WTC11 (cell line): Measurements from ENCODE around the gene CUL4A. TPM values are rescaled to one million over a fixed set of nuclear protein-coding genes. Genes with fewer than 3 reads are reported as not detected.

ENCODE experiments used
- ATAC-seq: fragments of 200-7000 bp; cut with Tn5 transposase; 2 replicates; pipeline ENCODE4 v1.10.0; 2021; ENCODE audit warnings: mild to moderate bottlenecking, moderate library complexity
- CTCF ChIA-PET: fragments of 300-600 bp; sonication (Branson Sonifier 250); formaldehyde crosslinking; loops from one replicate; lab custom pipeline; 2021; ENCODE audit warnings: antibody characterized with exemption; lab: Charles Lee
- POLR2A ChIA-PET: fragments of 350-600 bp; sonication (Branson Sonifier 250); formaldehyde crosslinking; loops from one replicate; lab custom pipeline; 2021; ENCODE audit warnings: antibody characterized with exemption; lab: Charles Lee
- DNase-seq: peaks from one replicate; pipeline ENCODE4 v3.0.0; 2021; ENCODE audit warnings: low spot score
- H3K27ac Mint-ChIP-seq: 2 replicates; pipeline ENCODE4 v1.8.0; 2021; ENCODE audit warnings: mixed read lengths
- H3K27me3 Mint-ChIP-seq: 2 replicates; pipeline ENCODE4 v1.8.0; 2021; ENCODE audit warnings: low read depth, mild to moderate bottlenecking, moderate library complexity, mixed read lengths
- H3K36me3 Mint-ChIP-seq: 2 replicates; pipeline ENCODE4 v1.8.0; 2021; ENCODE audit warnings: mixed read lengths
- H3K4me1 Mint-ChIP-seq: 2 replicates; pipeline ENCODE4 v1.8.0; 2022; ENCODE audit warnings: mixed read lengths
- H3K4me3 Mint-ChIP-seq: 2 replicates; pipeline ENCODE4 v1.8.0; 2021; ENCODE audit warnings: mild to moderate bottlenecking, moderate library complexity, mixed read lengths
- H3K9me3 Mint-ChIP-seq: 2 replicates; pipeline ENCODE4 v1.8.0; 2021; ENCODE audit warnings: mixed read lengths
- ATF3 ChIP-seq: sonication (generic); formaldehyde crosslinking; conservative IDR thresholded peaks from 2 replicates; pipeline ENCODE4 v1.8.1; 2022; ENCODE audit warnings: mild to moderate bottlenecking, missing genetic modification reagents
- CREB1 ChIP-seq: sonication (generic); formaldehyde crosslinking; IDR thresholded peaks from 2 replicates; pipeline ENCODE4 v1.8.0; 2023; ENCODE audit warnings: mild to moderate bottlenecking, missing genetic modification reagents
- EMX1 ChIP-seq: fragments of 250-450 bp; sonication (Bioruptor Pico); IDR thresholded peaks from 2 replicates; pipeline ENCODE4 v1.8.0; 2021; ENCODE audit warnings: mild to moderate bottlenecking
- FOXP1 ChIP-seq: sonication (generic); formaldehyde crosslinking; IDR thresholded peaks from 2 replicates; pipeline ENCODE4 v1.8.0; 2022; ENCODE audit warnings: missing genetic modification reagents, mild to moderate bottlenecking, moderate library complexity, borderline replicate concordance
- GTF2I ChIP-seq: fragments of 250-450 bp; sonication (Bioruptor Pico); conservative IDR thresholded peaks from 2 replicates; pipeline ENCODE4 v1.4.0; 2021; ENCODE audit warnings: mild to moderate bottlenecking
- JAZF1 ChIP-seq: fragments of 250-450 bp; sonication (Bioruptor Pico); IDR thresholded peaks from 2 replicates; pipeline ENCODE4 v1.9.0; 2021; ENCODE audit warnings: moderate library complexity, mild to moderate bottlenecking, inconsistent platforms
- MXD4 ChIP-seq: fragments of 250-450 bp; sonication (Bioruptor Pico); IDR thresholded peaks from 2 replicates; pipeline ENCODE4 v1.8.0; 2021; ENCODE audit warnings: mild to moderate bottlenecking, moderate library complexity, borderline replicate concordance
- NFYB ChIP-seq: sonication (generic); formaldehyde crosslinking; conservative IDR thresholded peaks from 2 replicates; pipeline ENCODE4 v1.8.0; 2022; ENCODE audit warnings: low read depth, missing genetic modification reagents
- NR1H2 ChIP-seq: sonication (generic); formaldehyde crosslinking; IDR thresholded peaks from 2 replicates; pipeline ENCODE4 v1.9.0; 2021; ENCODE audit warnings: mild to moderate bottlenecking, moderate library complexity, missing genetic modification reagents
- NR3C1 ChIP-seq: sonication (generic); formaldehyde crosslinking; conservative IDR thresholded peaks from 2 replicates; pipeline ENCODE4 v1.8.1; 2023; ENCODE audit warnings: low read depth, mild to moderate bottlenecking, missing genetic modification reagents
- PRRX2 ChIP-seq: fragments of 250-450 bp; sonication (Bioruptor Pico); IDR thresholded peaks from 2 replicates; pipeline ENCODE4 v1.8.0; 2021; ENCODE audit warnings: mild to moderate bottlenecking
- SOX15 ChIP-seq: fragments of 250-450 bp; sonication (Bioruptor Pico); IDR thresholded peaks from 2 replicates; pipeline ENCODE4 v1.9.0; 2021; ENCODE audit warnings: mild to moderate bottlenecking
- TEAD1 ChIP-seq: sonication (generic); formaldehyde crosslinking; IDR thresholded peaks from 2 replicates; pipeline ENCODE4 v1.8.0; 2022; ENCODE audit warnings: mild to moderate bottlenecking, missing genetic modification reagents
- TEAD4 ChIP-seq: sonication (generic); formaldehyde crosslinking; IDR thresholded peaks from 2 replicates; pipeline ENCODE4 v1.8.0; 2022; ENCODE audit warnings: mild to moderate bottlenecking, missing genetic modification reagents
- TP53 ChIP-seq: sonication (generic); formaldehyde crosslinking; IDR thresholded peaks from 2 replicates; pipeline ENCODE4 v1.8.1; 2023; ENCODE audit warnings: mild to moderate bottlenecking, missing genetic modification reagents
- ZBTB21 ChIP-seq: sonication (generic); formaldehyde crosslinking; IDR thresholded peaks from 2 replicates; pipeline ENCODE4 v1.8.1; 2023; ENCODE audit warnings: mild to moderate bottlenecking, missing genetic modification reagents, borderline replicate concordance
- ZNF219 ChIP-seq: sonication (generic); formaldehyde crosslinking; IDR thresholded peaks from 2 replicates; pipeline ENCODE4 v1.8.0; 2023; ENCODE audit warnings: missing genetic modification reagents, mild to moderate bottlenecking, borderline replicate concordance
- ZNF396 ChIP-seq: fragments of 250-450 bp; sonication (Bioruptor Pico); IDR thresholded peaks from 2 replicates; pipeline ENCODE4 v1.8.0; 2021; ENCODE audit warnings: mild to moderate bottlenecking, moderate library complexity, borderline replicate concordance
- ZNF423 ChIP-seq: fragments of 250-450 bp; sonication (Bioruptor Pico); IDR thresholded peaks from 2 replicates; pipeline ENCODE4 v2.1.2; 2022; ENCODE audit warnings: mild to moderate bottlenecking, moderate library complexity
- total RNA-seq: library from RNA; stranded (reverse); gene quantifications from 3 replicates; pipeline ENCODE4 v1.2.3, GENCODE V29; 2021
- TF ChIP-seq, protein P1 (sequence below): sonication (generic); formaldehyde crosslinking; IDR thresholded peaks from 2 replicates; pipeline ENCODE4 v1.8.1; 2023; ENCODE audit warnings: mild to moderate bottlenecking, missing genetic modification reagents, borderline replicate concordance
- TF ChIP-seq, protein P2 (sequence below): fragments of 250-450 bp; sonication (Bioruptor Pico); conservative IDR thresholded peaks from 2 replicates; pipeline ENCODE4 v1.9.0; 2021; ENCODE audit warnings: mild to moderate bottlenecking

The CUL4A gene
- total RNA-seq, 1 experiment from 2014 or later: 99.9 TPM

DNA sequence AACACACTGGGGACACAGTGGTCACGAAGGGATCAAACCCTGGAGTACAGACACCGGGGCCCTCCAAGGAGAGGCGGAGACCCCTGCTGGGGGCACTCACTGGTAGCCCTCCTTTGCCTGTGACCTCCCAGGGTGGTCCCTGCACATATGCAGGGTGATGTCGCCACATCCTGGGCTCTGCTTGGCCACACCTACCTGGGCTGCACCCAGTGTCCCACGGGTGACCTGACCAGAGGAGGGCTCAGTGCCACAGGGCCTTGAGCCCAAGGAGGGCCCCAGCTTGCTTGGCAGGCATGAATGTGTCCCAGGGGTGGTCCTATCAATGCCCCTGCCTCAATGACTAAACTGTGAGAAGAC, 5.1 kb upstream of the CUL4A start (continued):
- TF ChIP-seq TEAD1 (CRISPR knock-in tag) (no peak), CREB1 (CRISPR knock-in tag) (no peak), JAZF1 (no peak), NFYB (no peak), NR3C1 (CRISPR knock-in tag) (no peak), MXD4 (CRISPR knock-in tag) (no peak), NR1H2 (CRISPR knock-in tag) (no peak)

DNA sequence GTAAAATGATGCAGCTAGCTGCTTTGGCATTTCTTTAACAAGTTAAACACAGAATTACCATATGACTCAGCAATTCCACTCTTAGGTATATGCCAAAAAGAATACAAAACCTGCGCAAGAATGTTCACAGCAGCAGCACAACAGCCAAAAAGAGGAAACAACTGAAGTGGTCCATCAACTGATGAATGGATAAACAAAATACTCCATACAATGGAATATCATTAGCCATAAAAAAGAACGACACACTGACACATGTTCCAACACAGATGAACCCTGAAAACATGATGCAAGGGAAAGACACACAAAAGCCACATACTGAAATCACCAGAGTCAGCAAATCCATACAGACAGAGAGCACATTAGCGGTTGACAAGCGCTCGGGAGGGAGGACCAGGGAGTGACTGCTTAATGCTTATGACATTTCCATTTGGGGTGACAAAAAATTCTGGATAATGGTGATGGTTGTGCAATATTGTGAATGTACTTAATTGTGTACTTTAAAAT, 3.9 kb upstream of the CUL4A start:
- no peak for ATAC-seq
- CTCF ChIA-PET: no interaction called here
- H3K9me3 Mint-ChIP-seq: no peaks in the 10 kb centered on the region
- H3K36me3 Mint-ChIP-seq: peaks cover 19% of the 10 kb centered on the region; the same call in 1 of the 2 replicates
- H3K4me3 Mint-ChIP-seq: no peak overlapping the region
- H3K27ac Mint-ChIP-seq: peak overlapping the region; percentile 6; the same call in 1 of the 2 replicates
- POLR2A ChIA-PET: no interaction called here
- H3K27me3 Mint-ChIP-seq: no peaks in the 10 kb centered on the region
- peaks cover 30% of the 10 kb centered on the region for H3K4me1 Mint-ChIP-seq
- TF ChIP-seq FOXP1 (CRISPR knock-in tag): no peak
- TF ChIP-seq TEAD4 (CRISPR knock-in tag): no peak
- TF ChIP-seq NR3C1 (CRISPR knock-in tag): no peak
- TF ChIP-seq ZNF423 (CRISPR knock-in tag): no peak
- no peak for TF ChIP-seq ZNF396
- no peak for TF ChIP-seq ATF3 (CRISPR knock-in tag)
- TF ChIP-seq, protein P1, sequence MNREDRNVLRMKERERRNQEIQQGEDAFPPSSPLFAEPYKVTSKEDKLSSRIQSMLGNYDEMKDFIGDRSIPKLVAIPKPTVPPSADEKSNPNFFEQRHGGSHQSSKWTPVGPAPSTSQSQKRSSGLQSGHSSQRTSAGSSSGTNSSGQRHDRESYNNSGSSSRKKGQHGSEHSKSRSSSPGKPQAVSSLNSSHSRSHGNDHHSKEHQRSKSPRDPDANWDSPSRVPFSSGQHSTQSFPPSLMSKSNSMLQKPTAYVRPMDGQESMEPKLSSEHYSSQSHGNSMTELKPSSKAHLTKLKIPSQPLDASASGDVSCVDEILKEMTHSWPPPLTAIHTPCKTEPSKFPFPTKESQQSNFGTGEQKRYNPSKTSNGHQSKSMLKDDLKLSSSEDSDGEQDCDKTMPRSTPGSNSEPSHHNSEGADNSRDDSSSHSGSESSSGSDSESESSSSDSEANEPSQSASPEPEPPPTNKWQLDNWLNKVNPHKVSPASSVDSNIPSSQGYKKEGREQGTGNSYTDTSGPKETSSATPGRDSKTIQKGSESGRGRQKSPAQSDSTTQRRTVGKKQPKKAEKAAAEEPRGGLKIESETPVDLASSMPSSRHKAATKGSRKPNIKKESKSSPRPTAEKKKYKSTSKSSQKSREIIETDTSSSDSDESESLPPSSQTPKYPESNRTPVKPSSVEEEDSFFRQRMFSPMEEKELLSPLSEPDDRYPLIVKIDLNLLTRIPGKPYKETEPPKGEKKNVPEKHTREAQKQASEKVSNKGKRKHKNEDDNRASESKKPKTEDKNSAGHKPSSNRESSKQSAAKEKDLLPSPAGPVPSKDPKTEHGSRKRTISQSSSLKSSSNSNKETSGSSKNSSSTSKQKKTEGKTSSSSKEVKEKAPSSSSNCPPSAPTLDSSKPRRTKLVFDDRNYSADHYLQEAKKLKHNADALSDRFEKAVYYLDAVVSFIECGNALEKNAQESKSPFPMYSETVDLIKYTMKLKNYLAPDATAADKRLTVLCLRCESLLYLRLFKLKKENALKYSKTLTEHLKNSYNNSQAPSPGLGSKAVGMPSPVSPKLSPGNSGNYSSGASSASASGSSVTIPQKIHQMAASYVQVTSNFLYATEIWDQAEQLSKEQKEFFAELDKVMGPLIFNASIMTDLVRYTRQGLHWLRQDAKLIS (CRISPR knock-in tag): no peak
- TF ChIP-seq, protein P2, sequence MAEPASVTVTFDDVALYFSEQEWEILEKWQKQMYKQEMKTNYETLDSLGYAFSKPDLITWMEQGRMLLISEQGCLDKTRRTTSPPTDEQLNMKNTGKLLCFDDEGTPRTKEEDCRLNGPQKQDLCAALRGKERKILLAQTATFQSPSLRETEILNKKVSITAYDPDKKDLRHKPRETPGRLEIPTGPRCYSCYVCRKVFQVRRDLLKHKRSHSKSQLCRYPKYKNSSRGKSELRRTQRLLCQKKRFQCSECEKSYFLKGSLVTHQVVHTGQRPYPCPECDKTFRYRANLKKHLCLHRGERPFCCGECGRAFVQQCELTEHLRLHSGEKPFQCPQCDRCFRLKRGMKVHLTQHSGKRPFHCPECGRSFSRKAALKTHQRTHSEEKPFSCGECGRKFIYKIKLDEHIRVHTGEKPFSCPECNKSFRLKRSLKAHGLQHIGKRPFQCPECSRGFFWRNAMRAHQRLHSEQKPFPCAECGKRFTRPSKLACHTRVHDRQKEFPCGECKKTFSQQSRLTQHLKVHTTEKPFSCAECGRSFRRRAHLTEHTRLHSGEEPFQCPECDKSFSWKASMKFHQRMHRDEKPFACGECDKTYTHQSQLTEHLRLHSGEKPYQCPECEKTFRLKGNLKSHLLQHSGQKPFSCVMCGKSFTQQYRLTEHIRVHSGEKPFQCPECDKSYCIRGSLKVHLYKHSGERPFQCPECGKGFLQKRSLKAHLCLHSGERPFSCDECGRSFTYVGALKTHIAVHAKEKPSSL (CRISPR knock-in tag): no peak
- TF ChIP-seq JAZF1: no peak
- TF ChIP-seq EMX1 (CRISPR knock-in tag): no peak
- no peak for TF ChIP-seq GTF2I (CRISPR knock-in tag)
- TF ChIP-seq SOX15: no peak
- TF ChIP-seq ZNF219: no peak
- no peak for DNase-seq

- Mint-ChIP-seq H3K4me1 (peaks cover 45% of the 10 kb centered on the region), H3K27me3 (no peaks in the 10 kb centered on the region), H3K9me3 (no peaks in the 10 kb centered on the region), H3K4me3 (peak overlapping the region; percentile 93), H3K36me3 (peaks cover 32% of the 10 kb centered on the region; the same call in 1 of the 2 replicates), H3K27ac (peak overlapping the region; percentile 76)
- ATAC-seq (no peak), DNase-seq (no peak)
- ChIA-PET POLR2A (interaction anchor here (0.6 kb wide), 1 partner anchor 17 kb away, joined by 3 read pairs; no protein-coding TSS in a partner anchor), CTCF (interaction anchor here (1.2 kb wide), 1 partner anchor 186 kb away, joined by 3 read pairs; no protein-coding TSS in a partner anchor)
- TF ChIP-seq PRRX2 (CRISPR knock-in tag) (no peak), ZBTB21 (CRISPR knock-in tag) (no peak), TP53 (no peak), EMX1 (CRISPR knock-in tag) (no peak)
Observed at GRCh38 chr13:113207460-113207859, 2.0 kb upstream of the CUL4A start.
